ENCODE measurements around the gene NBEA.

- TF ChIP-seq CTCF (IDR thresholded peaks at IDR 0.05) (no peak), POLR2A (IDR thresholded peaks at IDR 0.05) (no peak)
Measured at GRCh38 chr13:35629026-35629425, 687.0 kb downstream of the NBEA start.
